Esophagus muscularis mucosa (tissue), 4 donors: ENCODE results near the gene INHBC.
"Not testable (repeated sequence)": the region's sequence is repeated elsewhere in the genome, so short reads cannot be mapped to it uniquely, and the experiment has no call there.

Experiments
- CTCF ChIP-seq, 3 experiments: fragments of 200-600 bp in 2 of 3; fragments of 450-650 bp in 1 of 3; sonication (generic) in 2 of 3; IDR thresholded peaks; one replicate each; pipeline ENCODE4 v1.5.1; 2017 to 2019; ENCODE audit warnings: antibody characterized with exemption in 3 of 3, mild to moderate bottlenecking in 2 of 3, moderate library complexity in 1 of 3
- EP300 ChIP-seq: sonication (generic); formaldehyde crosslinking; IDR thresholded peaks from one replicate; pipeline ENCODE4 v1.6.1; 2017; ENCODE audit warnings: antibody characterized with exemption
- POLR2A ChIP-seq: fragments of 450-650 bp; IDR thresholded peaks from one replicate; pipeline ENCODE4 v1.6.1; 2017; ENCODE audit warnings: antibody characterized with exemption, moderate library complexity, mild to moderate bottlenecking, low read depth

DNA sequence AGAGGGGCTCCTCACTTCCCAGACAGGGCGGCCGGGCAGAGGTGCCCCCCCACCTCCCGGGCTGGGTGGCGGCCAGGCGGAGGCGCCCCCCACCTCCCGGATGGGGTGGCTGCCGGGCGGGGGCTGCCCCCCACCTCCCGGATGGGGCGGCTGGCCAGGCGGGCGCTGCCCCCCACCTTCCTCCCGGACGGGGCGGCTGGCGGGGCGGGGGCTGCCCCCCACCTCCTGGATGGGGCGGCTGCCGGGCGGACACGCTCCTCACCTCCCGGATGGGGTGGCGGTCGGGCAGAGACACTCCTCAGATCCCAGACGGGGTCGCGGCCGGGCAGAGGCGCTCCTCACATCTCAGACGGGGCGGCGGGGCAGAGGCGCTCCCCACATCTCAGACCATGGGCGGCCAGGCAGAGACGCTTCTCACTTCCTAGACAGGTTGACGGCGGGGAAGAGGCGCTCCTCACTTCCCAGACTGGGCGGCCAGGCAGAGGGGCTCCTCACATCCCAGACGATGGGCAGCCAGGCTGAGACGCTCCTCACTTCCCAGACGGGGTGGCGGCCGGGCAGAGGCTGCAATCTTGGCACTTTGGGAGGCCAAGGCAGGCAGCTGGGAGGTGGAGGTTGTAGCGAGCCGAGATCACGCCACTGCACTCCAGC lies 60.6 kb downstream of the INHBC start:
- TF ChIP-seq CTCF (IDR thresholded peaks at IDR 0.05); POLR2A; EP300: not testable (repeated sequence)
